NCI-H2107 treated with DMSO at 0.1 percent for 48 hours (cell line): ENCODE measurements around the gene PAPLN.

Experiments used
- DNase-seq: peaks from one replicate; lab custom pipeline; 2025; ENCODE audit not compliant: unreplicated experiment; lab: John Stamatoyannopoulos, UW

The PAPLN gene

DNA sequence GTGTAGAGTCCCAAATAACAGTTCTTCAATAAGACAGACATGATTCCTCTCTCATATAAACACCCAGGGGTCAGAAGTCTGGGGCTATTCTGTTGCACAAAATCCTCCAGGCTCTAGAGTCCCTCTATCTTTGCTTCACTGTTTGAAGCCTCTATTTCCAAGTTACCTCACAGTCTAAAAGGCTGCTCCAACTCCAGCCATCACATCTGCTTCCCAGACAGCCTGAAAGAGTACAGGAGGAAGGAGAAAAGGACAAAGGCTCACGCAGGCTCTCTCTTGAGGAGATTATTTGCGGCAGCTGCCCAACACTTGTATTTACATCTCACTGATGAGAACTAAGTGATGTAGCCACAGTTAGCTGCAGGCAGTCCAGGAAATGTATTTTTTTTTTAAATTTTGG, 6.4 kb downstream of the PAPLN start:
- DNase-seq = no peak

DNA sequence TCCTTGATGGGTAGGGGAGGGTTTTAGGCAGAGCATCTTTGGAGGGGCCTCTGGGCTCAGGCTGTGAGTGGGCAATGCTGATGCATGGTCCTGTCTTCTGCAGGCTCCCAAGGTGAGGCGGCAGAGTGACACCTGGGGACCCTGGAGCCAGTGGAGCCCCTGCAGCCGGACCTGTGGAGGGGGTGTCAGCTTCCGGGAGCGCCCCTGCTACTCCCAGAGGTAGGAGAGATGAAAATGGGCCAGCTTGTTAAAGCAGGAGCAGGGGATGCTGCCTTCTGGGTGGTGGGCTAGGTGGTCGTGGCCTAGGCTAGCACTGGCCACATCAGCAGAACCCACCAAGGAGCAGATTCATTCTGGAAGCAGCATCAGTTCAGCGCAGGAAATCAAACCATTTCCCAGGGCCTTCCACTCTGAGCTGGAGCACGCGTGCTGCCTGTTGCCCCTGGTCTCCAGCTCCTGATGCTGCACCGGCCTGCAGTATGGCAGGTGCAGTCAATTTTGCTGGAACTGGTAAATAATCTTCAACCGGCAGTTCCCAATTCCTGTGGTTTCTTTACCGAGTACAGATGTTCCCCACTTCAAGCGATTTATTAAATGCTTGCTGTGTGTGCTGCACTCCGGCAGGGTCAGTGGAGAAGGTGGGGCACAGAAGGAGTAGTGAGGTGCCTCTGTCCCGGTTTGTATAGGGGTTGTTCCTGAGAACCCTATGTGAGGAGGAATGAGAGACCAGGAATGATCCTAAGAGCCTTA, 7.4 kb downstream of the PAPLN start:
- no peak for DNase-seq

DNA sequence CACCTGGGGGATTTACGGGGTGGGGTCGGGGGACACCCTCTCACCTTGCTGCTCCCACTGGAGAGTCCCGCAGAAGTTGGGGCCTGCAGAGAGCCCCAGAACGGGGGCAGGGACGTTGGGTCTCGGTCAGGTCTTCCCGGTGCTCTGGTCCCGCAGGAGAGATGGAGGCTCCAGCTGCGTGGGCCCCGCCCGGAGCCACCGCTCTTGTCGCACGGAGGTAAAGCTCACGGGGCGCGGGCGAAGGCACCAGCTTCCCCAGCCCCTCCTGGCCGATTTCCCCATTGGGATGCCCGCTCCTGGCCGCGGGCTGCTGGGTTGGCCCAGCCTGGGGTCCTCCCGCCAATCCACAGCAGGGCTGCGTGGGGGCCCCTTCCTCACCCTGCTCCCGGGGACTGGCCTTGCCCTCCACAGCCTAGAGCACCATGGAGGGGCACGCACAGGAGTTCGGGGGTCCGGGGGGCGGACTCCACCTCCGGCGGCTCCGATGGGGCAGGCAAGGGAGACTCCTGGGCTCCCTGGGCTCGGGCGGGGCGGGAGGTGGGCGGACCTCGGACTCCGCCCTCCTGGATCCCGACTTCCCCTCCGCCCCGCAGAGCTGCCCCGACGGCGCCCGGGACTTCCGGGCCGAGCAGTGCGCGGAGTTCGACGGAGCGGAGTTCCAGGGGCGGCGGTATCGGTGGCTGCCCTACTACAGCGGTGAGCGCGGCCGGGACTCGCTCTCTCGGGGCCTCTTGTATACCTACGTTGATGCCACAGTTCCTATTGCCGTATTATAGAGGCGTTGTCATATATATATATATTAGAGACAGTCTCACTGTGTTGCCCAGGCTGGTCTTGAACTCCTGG, 8.4 kb downstream of the PAPLN start:
- no peak for DNase-seq

DNA sequence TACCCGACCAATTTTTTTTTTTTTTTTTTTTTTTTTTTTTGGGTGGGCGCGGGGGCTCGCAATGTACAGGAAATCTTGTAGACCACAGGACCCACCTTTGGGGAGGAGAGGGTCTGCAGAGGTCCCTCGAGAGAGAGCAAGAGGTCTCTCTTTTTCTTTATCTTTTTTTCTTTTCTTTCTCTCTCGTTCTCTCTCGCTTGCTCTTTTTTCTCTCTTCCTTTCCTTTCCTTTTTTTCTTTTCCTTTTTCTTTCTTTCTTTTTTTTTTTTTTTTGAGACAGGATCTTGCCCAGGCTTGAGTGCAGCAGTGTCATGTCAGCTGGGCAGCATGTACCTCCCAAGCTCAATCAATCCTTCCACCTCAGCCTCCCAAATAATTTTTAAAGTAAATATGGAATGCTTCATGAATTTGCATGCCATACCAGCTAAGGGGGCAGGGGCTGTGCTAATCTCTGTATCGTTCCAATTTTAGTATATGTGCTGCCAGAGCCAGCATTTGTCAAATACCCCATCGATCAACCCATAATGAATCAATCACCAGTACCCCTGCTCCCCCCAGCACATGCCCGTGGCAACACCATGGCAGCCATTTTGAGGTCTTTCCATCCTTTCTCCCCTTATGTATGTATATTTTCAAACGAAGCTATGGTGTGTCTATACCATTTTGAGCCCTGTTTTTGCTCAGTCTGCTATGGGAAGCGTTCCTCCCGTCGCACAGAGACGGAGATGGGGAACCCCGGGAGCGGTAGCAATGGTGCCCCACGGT, 9.3 kb downstream of the PAPLN start:
- no peak for DNase-seq

GRCh38 chr14:73248108-73248868, 11.0 kb downstream of the PAPLN start:
- DNase-seq = no peak

DNA sequence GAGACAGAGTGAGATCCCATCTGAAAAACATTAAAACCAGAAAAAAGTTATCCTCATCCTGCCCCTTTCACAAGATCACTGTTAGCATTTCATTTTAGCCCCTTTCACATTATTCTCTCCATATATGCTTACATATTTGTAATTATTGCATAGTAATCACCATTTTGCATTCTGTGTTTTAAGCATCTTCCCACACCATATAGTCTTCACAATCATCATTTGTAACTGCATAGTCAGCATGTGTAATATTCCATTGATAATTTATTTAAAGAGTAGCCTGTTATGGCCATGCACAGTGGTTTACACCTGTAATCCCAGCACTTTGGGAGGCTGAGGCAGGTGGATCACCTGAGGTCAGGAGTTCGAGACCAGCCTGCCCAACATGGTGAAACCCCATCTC, 11.8 kb downstream of the PAPLN start:
- no peak for DNase-seq

GRCh38 chr14:73249564-73250316, 12.4 kb downstream of the PAPLN start:
- DNase-seq = no peak

DNA sequence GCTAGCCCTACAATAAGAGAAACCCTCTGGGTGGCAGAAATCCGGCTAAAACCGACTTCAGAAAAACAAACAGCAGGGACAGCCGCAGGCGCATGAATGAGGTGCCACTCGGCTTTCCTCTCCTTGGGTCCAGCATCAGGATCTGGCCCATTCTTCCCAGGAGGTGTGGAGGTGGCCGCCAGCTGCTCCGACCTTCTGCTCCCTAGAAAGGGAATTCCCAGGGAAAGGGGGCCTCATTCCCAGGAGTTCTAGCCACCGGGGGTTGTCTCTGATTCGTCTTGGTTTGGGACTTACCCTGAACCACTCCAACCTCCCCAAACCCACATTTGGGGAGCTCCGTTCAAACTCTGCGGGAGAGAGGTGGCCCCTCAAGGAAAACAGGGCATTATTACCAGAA, 13.0 kb downstream of the PAPLN start:
- no peak for DNase-seq

DNA sequence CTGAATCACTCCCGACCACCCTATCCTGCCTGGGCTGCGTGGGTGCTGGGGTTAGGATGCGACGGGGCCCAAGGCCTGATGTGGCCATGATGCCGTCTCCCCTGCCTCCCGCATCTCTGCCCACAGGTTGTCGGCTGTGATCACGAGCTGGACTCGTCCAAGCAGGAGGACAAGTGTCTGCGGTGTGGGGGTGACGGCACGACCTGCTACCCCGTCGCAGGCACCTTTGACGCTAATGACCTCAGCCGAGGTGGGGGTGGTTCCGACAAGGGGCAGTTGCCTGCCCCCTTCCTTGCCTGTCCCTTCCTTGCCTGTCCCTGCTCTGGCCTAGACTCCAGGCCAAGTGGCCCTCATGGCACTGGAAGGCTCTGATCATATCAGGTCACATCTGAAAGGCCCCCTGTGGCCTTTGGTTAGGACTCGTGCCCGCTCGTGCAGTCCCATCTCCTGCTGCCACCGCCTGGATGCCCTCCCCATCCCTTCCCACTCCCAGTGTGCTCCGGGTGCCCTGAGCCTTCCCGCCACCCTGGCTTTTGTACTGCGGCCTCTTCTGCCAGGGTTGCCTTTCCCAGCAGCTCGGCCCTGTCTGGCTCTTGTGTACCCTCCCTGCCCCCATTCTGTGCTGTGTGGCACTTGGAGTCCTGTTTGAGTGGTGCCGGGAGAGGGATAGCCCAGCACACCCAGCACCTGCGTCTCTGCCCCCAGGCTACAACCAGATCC, 13.6 kb downstream of the PAPLN start:
- DNase-seq = peak; percentile 88

DNA sequence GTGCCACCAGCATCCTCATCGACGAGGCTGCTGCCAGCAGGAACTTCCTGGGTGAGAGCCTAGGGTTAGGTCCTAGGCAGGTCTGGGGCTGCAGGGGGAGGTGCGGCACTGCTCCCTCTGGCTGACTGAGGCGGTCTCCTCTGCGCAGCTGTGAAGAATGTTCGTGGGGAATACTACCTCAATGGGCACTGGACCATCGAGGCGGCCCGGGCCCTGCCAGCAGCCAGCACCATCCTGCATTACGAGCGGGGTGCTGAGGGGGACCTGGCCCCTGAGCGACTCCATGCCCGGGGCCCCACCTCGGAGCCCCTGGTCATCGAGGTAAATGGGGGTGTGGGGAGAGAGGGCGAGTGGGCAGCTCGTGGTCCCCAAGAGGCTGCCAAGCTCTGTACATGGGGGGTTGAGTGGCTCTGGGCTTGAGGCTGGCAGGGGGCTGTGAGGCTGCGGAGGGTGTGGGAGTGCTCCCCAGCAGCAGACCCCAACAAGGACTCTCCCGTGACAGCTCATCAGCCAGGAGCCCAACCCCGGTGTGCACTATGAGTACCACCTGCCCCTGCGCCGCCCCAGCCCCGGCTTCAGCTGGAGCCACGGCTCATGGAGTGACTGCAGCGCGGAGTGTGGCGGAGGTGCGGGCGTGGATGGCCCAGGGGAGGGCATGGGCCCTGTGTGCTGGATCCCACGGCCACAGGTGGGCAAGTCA, 14.4 kb downstream of the PAPLN start:
- no peak for DNase-seq

DNA sequence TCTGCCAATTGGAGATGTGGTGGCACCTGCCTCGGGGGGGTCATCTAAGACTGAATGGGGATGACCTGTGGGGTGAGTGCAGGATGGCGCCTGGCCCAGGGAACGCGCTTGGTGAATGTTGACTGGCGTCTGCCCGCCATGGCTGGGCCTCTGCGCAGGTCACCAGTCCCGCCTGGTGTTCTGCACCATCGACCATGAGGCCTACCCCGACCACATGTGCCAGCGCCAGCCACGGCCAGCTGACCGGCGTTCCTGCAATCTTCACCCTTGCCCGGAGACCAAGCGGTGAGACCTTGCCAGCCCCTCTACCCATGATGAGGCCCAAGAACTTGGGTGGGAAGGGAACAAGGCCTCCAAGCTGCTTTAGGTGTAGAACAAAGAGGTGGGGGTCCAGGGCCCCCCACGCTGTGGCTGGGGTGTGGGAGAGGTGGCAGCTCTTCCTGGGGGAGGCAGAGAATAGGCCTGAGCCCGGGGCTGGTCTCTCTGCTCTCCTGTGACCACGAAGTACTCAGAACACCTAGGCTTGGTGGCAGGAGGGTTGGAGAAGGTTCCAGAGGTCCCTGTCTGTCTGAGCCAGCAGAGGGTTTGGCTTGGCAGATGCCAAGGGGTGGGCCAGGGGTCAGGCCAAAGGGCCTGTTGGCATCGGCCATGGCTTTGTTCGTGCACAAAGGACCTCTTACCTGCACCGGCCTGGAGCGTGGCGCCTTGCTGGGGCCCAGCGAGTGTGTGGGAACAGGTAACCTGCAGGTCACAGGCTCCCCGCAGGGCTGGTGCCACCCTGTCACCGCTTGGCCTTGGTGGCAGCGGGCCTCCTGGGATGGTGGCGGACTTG, 15.4 kb downstream of the PAPLN start:
- no peak for DNase-seq

GRCh38 chr14:73253323-73253610, 16.0 kb downstream of the PAPLN start:
- no peak for DNase-seq

DNA sequence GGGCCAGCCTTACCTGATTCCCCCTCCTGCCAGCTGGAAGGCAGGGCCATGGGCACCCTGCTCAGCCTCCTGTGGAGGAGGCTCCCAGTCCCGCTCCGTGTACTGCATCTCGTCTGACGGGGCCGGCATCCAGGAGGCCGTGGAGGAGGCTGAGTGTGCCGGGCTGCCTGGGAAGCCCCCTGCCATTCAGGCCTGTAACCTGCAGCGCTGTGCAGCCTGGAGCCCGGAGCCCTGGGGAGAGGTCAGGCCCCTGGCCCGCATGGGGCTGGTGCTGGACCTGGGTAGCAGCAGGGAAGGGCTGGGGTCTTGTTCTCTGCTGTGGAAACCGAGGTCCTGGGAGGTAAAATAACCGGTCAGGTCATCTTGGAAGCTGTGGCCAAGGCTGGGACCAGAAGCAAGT, 16.4 kb downstream of the PAPLN start:
- DNase-seq = no peak

DNA sequence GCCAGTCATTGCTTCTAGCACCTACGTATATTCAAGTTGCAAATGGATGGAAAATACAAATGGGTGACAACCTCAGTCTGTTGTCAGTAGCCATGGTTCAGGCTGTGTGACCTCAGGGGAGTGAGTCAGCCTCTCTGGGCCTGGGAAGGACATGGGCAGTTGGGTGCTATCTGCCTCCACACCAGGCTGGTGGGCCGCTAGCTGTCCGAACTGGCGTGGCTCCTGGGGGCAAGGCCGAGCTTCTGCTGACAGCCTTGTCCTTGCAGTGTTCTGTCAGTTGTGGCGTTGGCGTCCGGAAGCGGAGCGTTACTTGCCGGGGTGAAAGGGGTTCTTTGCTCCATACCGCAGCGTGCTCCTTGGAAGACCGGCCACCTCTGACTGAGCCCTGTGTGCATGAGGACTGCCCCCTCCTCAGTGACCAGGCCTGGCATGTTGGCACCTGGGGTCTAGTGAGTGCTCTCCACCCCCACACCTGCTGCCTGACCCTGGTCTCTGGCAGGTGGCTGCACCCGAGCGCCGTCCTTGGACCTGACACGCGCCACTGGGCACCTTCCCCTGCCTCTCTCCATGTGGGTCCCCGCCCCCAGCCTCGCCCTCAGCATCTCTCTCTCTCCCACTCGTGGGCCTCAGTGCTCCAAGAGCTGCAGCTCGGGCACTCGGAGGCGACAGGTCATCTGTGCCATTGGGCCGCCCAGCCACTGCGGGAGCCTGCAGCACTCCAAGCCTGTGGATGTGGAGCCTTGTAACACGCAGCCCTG, 17.1 kb downstream of the PAPLN start:
- no peak for DNase-seq

GRCh38 chr14:73255005-73255400, 17.7 kb downstream of the PAPLN start:
- DNase-seq = no peak

GRCh38 chr14:73255693-73256225, 18.5 kb downstream of the PAPLN start:
- no peak for DNase-seq

DNA sequence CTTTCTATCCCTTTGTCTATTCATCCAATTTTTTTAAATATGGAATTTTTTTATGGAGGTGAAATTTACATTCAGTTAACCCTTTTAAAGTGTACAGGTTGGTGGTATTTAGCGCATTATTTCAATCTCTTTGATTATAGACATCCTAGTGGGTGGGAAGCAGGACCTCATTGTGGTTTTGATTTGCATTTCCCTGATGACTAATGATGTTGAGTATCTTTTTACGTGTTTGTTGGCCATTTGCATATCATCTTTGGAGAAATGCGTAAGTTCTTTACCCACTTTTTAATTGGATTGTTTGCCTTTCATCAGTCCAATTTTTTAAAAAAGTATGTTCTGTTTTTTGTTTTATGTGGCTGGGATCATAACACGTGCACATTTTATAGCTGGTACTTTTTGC, 20.8 kb downstream of the PAPLN start:
- DNase-seq = no peak
